NCI-H774 (cell line): Measurements from ENCODE around the gene ERRFI1.

ENCODE experiments used
- DNase-seq: peaks from one replicate; lab custom pipeline; 2025; lab: John Stamatoyannopoulos, UW

Gene ERRFI1

GRCh38 chr1:8003438-8004112 is 22.5 kb downstream of the ERRFI1 start:
- DNase-seq = no peak

DNA sequence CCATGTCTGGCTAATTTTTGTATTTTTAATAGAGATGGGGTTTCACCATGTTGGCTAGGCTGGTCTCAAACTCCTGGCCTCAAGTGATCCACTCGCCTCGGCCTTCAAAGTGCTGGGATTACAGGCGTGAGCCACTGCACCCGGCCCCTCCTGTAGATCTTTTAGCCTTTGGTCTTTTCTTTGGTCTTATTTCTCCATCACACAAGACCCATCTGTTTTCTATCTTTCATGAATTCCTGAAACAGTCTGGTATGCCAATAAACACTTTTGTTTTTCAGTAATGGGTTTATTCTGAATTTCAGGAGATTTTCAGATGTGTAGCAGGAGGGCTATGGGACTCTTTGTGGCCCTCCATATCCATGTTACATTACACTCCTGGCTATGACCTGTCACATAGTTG is 23.2 kb downstream of the ERRFI1 start:
- DNase-seq = no peak

DNA sequence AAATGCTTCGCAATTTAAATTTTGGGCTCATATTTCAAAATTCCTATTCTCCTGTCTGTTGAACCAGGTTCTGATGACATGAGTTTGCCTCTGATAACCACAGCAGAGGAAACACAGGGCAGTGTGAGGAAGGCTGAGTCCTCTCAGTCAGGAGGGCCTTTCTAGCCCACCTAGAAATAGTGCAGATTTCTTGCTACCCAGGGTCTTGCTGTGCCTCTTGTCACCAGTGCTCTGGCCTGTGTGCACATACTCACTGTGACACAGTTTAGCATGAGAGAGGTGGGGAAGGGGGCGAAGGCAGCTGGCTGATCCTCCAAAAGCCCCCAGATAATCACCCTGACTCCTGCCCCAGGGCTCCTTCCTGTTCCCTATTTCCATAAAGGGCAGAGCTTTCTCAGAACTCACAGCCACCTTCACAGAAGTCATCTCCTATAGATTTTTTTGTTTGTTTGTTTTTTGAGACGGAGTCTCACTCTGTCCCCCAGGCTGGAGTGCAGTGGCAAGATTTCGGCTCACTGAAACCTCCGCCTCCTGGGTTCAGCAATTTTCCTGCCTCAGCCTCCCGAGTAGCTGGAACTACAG is 23.7 kb downstream of the ERRFI1 start:
- no peak for DNase-seq

DNA sequence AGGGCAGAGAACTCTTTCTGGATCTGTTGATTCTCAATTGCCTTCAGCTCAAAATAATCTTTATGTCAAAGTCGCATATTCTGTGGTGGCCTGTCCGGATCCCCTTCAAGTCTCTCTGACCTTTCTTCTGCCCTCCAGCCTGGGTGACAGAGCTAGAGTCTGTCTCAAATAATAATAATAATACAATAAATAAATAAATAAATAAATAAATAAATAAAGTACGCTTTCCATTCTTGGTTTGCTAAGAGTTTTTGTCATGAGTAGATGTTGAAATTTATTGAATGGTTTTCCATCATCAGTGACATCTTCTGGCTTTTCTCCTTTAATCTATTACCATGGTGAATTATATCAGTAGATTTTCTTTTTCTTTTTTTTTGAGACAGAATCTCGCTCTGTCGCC is 30.7 kb downstream of the ERRFI1 start:
- DNase-seq = no peak

DNA sequence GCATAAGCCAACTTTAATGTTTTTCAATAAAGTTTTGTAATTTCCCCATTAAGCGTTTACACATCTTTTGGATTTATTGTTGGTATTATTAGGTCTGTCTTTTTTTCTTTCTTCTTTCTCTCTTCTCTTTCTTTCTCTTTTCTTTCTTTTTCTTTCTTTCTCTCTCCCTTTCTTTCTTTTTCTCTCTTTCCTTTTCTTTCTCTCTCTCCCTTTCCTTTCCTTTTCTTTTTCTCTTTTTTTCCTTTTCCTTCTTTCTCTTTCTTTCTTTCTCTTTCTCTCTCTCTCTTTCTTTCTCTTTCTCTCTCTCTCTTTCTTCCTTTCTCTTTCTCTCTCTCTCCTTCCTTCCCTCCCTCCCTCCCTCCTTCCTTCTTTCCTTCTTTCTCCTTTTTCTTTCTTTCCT is 31.3 kb downstream of the ERRFI1 start:
- no peak for DNase-seq

DNA sequence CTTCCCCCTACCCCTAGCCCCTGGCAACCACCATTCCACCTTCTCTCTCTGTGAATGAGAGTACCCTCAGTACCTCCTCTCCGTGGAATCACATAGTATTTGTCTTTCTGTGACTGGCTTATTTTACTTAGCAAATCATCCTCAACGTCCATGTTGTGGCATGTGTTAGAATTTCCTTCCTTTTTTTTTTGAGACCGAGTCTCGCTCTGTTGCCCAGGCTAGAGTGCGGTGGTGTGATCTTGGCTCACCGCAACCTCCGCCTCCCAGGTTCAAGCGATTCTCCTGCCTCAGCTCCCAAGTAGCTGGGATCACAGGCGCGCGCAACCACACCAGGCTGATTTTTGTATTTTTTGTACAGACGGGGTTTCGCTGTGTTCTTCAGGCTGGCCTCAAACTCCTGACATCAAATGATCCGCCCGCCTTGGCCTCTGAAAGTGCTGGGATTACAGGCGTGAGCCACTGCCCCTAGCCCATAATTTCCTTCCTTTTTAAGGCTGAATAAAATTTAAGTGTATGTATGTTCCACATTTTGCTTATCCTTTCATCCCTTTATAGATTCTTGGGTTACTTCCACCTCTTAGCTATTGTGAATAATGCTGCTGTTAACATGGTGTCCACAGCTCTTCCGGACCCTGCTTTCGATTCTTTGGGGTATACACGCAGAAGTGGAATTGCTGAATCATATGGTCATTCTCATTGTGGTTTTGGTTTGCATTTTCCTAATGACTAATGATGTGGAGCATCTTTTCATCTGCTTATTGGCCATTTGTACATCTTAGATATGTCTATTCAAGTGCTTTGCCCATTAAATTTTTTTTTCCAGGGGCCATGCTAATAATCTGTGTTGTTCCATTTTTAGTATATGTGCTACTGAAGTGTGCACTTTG is 32.3 kb downstream of the ERRFI1 start:
- no peak for DNase-seq

DNA sequence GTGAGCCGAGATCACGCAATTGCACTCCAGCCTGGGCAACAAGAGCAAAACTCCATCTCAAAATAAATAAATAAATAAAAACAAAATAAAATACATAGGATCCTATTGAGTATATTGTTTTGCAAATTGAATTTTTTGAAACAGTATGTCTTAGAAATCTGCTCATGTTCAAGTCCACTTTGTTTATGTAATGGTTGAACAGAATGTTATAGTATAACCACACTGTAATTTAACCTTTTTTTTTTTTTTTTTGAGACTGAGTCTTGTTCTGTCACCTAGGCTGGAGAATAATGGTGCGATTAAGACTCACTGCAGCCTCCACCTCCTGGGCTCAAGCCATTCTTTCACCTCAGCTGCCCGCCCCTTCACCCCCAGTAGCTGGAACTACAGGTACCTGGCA is 33.2 kb downstream of the ERRFI1 start:
- no peak for DNase-seq

DNA sequence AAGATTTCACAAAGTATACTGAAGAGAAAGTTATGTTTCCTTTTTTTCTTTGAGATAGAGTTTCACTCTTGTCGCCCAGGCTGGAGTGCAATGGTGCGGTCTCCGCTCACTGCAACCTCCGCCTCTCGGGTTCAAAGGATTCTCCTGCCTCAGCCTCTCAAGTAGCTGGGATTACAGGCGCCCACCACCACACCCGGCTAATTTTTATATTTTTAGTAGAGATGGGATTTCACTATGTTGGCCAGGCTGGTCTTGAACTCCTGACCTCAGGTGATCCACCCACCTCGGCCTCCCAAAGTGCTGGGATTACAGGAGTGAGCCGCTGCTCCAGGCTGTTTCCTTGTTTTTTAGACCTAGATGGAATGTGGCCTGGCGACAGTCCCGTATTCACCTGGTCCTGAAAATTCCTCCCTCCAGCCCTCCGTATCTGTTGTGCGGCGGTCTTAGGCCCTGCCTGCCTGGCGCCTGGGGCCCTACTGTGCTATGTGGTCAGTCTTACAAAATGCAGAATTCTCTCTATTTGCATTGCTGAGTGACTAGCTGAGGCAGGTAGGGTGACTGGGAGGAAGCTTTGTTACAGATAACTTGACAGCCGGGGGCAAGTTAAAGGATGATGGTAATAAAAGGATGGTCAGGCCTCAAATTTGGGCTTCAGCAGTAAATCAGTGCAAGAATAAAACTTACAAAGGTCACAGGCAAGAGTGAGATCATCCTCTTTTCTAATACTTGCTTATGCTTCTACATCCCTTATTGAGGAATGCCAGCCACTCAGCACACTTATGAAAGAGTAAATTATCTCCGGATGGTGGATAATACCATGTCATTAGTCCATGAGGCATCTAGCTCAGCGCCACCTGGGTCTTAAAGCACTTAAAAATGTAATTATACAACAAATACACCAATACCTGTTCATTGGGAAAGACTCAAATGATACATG is 34.3 kb downstream of the ERRFI1 start:
- no peak for DNase-seq

DNA sequence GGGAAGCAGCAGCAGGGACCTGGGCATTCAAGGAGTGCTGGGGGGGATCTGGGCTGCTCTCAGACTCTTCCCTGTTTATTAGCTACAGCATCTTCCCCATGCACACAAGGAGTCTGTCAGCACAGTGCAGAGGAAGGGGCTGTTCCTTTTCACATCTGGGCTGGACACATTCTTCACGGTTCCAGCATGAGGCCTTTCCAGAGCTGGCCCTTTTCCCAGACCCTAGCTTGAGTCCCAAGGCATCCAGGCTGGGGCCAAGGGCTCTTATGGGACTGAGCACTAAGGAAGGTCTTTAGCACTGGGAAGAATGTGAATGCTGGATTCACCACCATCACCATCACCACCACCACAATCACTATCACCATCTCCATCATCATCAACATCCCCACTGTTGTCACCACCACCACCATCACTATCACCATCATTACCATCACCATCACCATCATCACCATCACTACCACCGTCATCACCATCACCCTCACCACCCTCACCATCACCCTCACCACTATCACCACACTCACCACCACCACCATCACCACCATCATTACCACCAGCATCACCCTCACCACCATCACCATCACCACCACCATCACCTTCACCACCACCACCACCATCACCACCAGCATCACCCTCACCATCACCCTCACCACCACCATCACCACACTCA is 36.2 kb downstream of the ERRFI1 start:
- DNase-seq = no peak

- no peak for DNase-seq
Measured at GRCh38 chr1:7988576-7988975, 37.5 kb downstream of the ERRFI1 start.

DNA sequence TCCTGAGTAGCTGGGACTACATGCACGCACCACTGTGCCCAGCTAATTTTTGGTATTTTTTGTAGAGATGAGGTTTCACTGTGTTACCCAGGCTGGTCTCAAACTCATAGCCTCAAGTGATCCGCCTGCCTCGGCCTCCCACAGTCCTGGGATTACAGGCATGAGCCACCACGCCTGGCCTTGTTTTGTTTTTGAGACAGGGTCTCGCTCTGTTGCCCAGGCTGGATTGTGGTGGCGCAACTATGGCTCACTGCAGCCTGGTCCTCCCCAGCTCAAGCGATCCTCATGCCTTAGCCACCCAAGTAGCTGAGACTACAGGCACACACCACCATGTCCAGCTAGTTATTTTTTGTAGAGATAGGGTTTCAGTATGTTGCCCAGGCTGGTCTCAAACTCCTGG is 38.6 kb downstream of the ERRFI1 start:
- DNase-seq = no peak

GRCh38 chr1:7985851-7986612 is 40.1 kb downstream of the ERRFI1 start:
- no peak for DNase-seq

GRCh38 chr1:7984811-7985210 is 41.3 kb downstream of the ERRFI1 start:
- no peak for DNase-seq

DNA sequence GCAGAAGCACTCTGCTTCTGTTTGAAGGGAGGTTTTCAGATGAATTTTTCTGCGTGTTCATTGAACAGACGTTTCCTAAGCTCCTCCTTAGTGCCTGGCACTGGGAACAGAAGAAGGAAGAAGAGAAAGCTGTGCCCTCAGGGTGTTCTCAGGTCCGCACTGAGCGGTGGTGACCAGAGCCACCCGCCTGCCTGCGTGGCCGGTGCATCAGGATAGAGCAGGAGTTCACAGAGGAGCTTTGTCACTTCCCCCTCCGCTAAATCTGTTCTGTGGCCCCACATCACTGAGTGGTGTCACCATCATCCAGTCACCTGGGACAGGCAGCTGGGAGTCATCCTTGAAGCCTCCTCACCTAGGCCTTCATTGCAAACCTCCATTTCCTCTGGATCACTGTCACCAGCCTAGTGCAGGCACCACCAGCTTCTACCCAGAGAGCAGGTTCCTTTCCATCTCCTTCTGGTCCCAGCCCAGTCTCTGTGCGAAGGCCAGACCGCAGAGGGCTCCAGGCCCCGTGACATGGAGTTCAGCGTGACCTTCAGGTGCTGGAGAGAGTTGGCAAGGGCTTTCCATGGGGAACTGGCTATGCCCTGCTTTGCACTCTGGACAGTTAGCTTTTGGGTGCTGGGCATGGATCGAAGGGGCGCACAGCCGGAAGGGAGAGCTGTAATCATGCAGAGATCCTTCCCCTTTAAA is 42.9 kb downstream of the ERRFI1 start:
- no peak for DNase-seq

GRCh38 chr1:7980984-7981383 is 45.1 kb downstream of the ERRFI1 start:
- DNase-seq = no peak

- DNase-seq = peak; percentile 19
Measured at GRCh38 chr1:7975212-7975865, 50.8 kb downstream of the ERRFI1 start.

DNA sequence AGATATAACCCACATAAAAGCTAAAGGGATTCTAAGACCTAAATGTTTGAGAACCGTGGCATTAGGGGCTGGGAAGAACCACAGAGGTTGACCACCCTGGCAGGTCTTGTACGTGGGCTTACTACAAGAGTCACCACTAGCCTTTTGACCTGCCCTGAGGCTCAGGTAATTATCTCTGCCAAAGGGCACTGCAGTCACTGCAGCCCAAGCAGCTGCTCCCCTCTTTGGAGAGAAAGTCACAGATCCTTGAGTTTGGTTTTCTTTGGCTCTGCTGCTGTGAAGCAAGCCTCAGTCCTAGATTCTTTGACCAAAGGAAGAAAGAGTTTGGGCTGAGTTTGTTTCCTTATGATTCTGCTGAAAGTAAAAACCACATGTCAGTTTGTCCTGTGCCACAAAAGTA is 53.0 kb downstream of the ERRFI1 start:
- no peak for DNase-seq

GRCh38 chr1:7972285-7972684 is 53.8 kb downstream of the ERRFI1 start:
- DNase-seq = no peak

GRCh38 chr1:7971024-7971423 is 55.1 kb downstream of the ERRFI1 start:
- DNase-seq = no peak

DNA sequence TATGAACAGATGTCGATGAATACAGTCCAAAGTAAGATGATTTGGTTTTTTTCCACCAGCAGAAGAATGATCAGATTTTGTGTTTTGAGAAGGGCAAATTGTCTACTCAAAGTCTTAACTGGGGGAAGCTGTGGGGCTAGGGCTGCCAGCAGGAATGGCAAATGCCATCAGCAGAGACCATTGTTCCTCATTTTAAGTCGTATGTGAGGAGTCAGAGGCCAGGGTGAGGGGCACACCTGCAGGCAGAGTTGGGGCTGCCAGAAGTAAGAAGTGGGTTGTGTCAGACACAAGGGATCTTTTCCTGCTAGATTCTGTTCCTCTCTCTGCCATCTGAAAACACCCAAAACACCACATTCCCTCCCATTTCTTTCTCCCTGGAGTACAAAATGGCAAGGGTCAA is 55.9 kb downstream of the ERRFI1 start:
- no peak for DNase-seq
